HG02588 (cell line): ENCODE data around the gene IGSF10.
A peak's percentile ranks its signal among the peaks of the same experiment; 100 is the strongest.
"Not testable (repeated sequence)": the region's sequence is repeated elsewhere in the genome, so short reads cannot be mapped to it uniquely, and the experiment has no call there.

ENCODE experiments used
- ATAC-seq: cut with Tn5 transposase; IDR thresholded peaks from one replicate; pipeline ENCODE4 v1.9.1; 2021; ENCODE audit warnings: mild to moderate bottlenecking, moderate library complexity; ENCODE audit not compliant: unreplicated experiment

The IGSF10 gene

GRCh38 chr3:151460774-151461450, at the start of gene IGSF10:
IGSF10 (minus strand) TSS chr3:151461061; CDS start chr3:151458709, 2,352 bp downstream.
- ATAC-seq, result no peak

GRCh38 chr3:151509468-151510135, 48.7 kb upstream of the IGSF10 start:
- ATAC-seq, result not testable (repeated sequence)

GRCh38 chr3:151504606-151505005, 43.7 kb upstream of the IGSF10 start:
- ATAC-seq, result no peak

GRCh38 chr3:151503074-151503473, 42.2 kb upstream of the IGSF10 start:
- ATAC-seq, result no peak

GRCh38 chr3:151501923-151502632, 41.2 kb upstream of the IGSF10 start:
- ATAC-seq, result no peak

- ATAC-seq, result no peak
Observed at GRCh38 chr3:151501171-151501922, 40.5 kb upstream of the IGSF10 start.

- ATAC-seq, result no peak
Observed at GRCh38 chr3:151499168-151499567, 38.3 kb upstream of the IGSF10 start.

- no peak for ATAC-seq
Observed at GRCh38 chr3:151491525-151491924, 30.7 kb upstream of the IGSF10 start.

GRCh38 chr3:151487833-151488232, 27.0 kb upstream of the IGSF10 start:
- ATAC-seq, result not testable (repeated sequence)

GRCh38 chr3:151483961-151484520, 23.2 kb upstream of the IGSF10 start:
- ATAC-seq, result no peak

- no peak for ATAC-seq
Observed at GRCh38 chr3:151483488-151483887, 22.6 kb upstream of the IGSF10 start.

GRCh38 chr3:151480492-151480891, 19.6 kb upstream of the IGSF10 start:
- ATAC-seq, result no peak

- ATAC-seq, result no peak
Observed at GRCh38 chr3:151479452-151479851, 18.6 kb upstream of the IGSF10 start.

GRCh38 chr3:151478335-151478697, 17.5 kb upstream of the IGSF10 start:
- no peak for ATAC-seq

- no peak for ATAC-seq
Observed at GRCh38 chr3:151477591-151478334, 16.9 kb upstream of the IGSF10 start.

GRCh38 chr3:151476344-151477018, 15.6 kb upstream of the IGSF10 start:
- ATAC-seq, result no peak

- peak; percentile 81 for ATAC-seq
Observed at GRCh38 chr3:151468284-151468917, 7.5 kb upstream of the IGSF10 start.

- no peak for ATAC-seq
Observed at GRCh38 chr3:151467069-151467468, 6.2 kb upstream of the IGSF10 start.

- no peak for ATAC-seq
Observed at GRCh38 chr3:151462991-151463390, 2.1 kb upstream of the IGSF10 start.
